CD4-positive, alpha-beta T cell treated with Interferon gamma for 1 hour (primary cell): Measurements from ENCODE around the gene S100A2.
"Not testable (repeated sequence)": the region's sequence is repeated elsewhere in the genome, so short reads cannot be mapped to it uniquely, and the experiment has no call there.

ENCODE experiments used
- DNase-seq: peaks from one replicate; pipeline ENCODE4 v3.0.0-alpha.2; 2020

Gene S100A2

DNA sequence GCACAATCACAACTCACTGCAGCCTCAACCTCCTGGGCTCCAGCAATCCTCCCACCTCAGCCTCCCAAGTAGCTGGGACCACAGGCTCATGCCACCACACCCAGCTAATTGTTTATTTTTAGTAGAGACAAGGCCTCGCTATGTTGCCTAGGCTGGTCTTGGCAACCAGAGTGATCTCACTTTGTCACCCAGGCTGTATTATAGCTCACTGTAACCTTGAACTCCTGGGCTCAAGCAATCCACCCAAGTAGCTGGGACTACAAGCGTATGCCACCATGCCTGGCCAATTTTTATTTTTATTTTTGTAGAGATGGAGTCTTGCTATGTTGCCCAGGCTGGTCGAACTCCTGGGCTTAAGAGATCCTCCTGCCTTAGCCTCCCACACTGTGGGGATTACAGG is 3.6 kb downstream of the S100A2 start:
- not testable (repeated sequence) for DNase-seq

DNA sequence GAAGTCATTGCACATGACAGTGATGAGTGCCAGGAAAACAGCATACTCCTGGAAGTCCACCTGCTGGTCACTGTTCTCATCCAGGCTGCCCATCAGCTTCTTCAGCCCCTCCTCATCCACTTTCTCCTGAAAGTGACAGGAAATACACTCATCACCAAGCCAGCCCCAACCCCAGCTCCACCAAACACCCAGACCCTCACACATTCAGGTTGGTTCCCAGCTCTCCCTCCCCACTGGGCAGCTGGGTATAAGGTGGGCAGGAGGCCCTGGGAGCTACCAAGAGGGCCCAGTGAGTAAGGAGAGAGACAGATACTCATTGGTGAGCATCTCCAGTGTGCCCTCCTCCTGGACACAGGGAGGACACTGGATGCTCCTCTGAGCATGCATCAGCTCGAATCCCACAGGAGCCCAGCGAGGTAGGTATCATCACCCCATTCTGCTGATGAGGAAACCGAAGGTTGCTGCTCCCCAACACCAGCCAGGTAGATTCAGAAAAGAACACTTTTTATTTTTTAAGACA is 4.1 kb downstream of the S100A2 start:
- no peak for DNase-seq

- DNase-seq: no peak
These were observed 4.7 kb downstream of the S100A2 start for GRCh38 chr1:153560771-153561465.

DNA sequence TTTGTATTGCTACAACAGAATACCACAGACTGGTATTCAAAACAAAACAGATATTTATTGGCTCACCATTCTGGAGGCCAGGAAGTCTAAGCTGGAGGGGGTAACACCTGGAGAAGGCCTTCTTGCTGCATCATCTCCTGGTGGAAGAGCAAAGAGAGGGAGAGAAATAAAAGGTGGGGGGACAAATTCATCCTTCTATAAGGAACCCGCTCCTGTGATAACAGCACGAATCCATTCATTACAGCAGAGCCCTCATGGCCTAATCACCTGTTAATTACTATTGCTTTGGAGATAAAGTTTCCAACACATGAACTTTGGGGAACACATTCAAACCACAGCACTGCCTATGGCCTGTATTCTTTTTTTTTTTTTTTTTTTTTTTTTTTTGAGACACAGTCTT is 5.4 kb downstream of the S100A2 start:
- no peak for DNase-seq

- DNase-seq: no peak
These were observed 7.8 kb downstream of the S100A2 start for GRCh38 chr1:153557877-153558276.

- no peak for DNase-seq
These were observed 9.3 kb downstream of the S100A2 start for GRCh38 chr1:153556348-153556747.

DNA sequence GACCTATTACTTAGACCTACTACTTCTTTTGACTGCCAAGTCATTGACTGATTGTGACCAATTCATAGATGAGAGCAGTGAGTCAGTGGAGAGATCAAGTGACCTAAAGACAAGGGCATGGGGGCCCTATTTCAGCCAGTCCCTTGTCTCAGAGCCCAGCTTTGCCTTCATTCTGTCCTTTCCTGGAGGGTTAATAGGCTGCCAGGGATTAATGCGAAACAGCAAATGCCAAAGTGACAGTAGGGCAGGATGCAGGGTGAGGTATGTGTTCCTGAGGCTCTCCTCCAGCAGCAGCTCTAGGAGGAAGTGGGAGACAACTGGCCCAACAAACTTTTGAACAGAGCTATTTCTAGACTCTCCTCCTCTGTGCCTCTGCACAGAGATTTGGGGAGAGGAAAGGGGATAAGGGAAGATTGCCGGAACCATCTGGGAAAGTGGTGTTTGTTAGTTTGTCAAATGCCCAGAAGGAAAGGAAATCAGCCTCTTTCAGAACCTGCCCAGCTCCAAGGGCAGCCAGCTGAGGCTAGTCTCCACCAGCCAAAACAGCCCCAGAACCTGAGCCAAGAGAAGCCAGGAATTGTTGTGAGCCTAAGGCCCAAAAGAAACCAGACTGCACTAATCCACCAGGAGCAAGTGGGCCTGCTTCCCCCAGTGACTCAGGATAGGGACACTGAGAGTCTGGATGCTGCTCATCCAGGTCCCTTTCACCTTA is 11.7 kb downstream of the S100A2 start:
- no peak for DNase-seq

GRCh38 chr1:153553096-153553495 is 12.5 kb downstream of the S100A2 start:
- no peak for DNase-seq

DNA sequence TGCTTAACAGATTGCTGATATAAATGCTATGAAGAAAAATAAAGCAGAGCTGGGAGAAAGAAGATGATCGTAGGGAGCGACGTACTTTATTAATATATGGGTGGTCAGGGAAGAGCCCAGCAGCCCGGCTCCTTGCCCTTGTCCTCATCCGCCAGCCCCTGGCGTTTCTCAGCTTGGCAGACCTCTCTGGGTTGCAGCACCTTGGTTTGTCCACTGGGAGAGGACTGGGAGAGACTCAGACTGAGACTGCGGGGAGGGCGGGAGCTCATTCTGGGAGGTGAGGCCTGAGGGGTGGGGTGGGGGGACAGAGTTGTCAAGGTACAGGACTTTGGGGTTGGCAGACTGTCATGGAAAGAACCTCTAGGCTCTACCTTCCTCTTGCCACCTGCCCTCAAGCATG is 13.3 kb downstream of the S100A2 start:
- no peak for DNase-seq

DNA sequence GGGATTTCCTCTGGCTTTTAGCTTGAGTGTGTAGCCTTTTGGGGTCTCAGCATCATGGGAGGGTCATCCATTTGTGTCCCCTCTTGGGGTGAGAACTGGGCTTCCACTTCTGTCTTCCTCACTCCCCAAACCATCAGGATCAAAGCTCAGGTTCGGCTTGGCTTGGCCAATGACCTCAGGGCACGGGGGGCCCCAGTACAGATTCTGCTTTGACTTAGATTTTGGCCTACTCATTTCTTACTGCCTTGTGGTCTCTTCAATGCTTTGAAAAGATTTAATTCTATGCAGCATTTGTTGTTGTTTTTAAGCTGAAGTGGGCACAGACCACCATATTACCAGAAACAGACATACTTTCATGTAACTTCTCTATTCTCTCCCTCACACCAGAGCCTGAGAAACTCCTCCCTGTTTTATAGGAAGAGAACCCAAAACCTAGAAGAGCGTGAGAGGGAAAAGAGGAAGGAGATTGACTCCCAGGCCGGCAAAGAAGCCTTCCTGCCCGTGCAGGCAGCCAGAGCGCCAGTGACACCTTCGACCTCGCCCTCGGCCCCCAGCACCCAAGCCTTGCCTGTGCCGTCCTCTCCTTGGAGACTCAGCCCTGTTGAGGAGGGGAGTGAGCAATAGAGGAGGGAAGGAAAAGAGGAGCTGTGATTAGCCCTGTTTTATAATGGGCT is 14.7 kb downstream of the S100A2 start:
- peak; percentile 34 for DNase-seq

DNA sequence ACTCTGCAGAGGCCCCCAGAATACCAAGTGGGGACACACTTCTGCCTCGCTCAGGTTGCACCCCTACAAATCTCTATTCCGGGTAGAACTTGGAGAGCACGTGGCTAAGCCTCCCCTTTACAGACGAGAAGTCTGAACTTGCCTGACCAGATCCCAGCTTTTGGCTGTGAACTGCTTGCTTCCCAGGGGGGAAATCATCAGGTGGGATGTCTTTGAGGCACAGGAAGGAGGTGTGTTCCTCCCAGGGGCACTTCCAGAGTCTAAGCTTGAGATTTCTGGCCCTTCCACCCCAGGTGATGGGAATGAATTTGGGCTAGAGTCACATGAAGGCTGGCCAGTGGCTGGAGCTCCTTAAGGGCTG is 15.3 kb downstream of the S100A2 start:
- no peak for DNase-seq

GRCh38 chr1:153549741-153550397 is 15.8 kb downstream of the S100A2 start:
- no peak for DNase-seq

DNA sequence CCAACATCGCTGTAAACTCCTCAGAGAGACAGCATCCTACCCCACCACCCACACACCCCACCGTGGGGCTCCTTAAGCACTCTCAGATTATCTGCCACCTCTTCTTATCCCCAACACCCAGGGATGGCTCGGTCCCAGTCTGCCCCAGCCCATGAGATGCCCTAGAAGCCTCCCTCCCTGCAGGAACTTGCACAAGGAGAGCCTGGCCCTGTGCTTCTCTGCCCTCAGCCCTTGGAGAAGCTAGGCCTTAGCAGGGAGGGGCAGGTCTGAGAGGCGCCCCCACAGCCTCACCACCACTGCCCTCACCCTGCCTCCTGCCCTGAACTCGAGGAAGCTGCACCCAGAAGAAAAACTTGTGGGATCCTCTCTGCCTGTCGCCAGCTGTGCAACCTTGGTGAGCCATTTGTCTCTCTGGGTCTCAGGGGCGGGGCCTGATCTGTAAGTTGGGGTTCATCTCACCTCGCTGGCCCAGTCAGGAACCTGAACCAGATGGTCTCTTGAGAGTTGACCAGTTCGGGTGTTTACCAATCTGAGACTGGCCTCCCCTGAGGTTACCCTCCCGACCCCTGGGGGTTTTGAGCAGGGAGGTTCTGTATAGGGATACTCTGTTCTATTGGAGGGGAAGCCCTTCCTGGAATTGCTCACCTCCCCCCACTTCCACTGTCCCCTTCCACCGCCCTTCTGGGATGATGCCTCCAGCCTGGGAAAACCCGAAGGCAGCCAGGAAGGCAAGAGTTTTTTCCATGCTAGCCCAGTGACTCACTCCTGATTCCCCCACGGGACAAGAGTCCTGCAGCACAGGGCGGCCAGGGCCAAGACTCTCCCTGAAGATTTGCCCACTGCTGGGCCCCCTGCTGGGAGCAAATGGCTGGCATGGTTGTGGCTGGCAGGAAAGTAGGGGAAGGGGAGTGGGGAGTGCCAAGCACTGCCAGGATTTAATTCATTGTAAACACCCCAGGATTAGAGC is 16.6 kb downstream of the S100A2 start, which contains the start of gene S100A3:
TSS of gene S100A3 (minus strand) at position 537 of the 967 bp plus-strand sequence. CDS start 773 bp downstream, outside the sequence.
- DNase-seq: no peak

DNA sequence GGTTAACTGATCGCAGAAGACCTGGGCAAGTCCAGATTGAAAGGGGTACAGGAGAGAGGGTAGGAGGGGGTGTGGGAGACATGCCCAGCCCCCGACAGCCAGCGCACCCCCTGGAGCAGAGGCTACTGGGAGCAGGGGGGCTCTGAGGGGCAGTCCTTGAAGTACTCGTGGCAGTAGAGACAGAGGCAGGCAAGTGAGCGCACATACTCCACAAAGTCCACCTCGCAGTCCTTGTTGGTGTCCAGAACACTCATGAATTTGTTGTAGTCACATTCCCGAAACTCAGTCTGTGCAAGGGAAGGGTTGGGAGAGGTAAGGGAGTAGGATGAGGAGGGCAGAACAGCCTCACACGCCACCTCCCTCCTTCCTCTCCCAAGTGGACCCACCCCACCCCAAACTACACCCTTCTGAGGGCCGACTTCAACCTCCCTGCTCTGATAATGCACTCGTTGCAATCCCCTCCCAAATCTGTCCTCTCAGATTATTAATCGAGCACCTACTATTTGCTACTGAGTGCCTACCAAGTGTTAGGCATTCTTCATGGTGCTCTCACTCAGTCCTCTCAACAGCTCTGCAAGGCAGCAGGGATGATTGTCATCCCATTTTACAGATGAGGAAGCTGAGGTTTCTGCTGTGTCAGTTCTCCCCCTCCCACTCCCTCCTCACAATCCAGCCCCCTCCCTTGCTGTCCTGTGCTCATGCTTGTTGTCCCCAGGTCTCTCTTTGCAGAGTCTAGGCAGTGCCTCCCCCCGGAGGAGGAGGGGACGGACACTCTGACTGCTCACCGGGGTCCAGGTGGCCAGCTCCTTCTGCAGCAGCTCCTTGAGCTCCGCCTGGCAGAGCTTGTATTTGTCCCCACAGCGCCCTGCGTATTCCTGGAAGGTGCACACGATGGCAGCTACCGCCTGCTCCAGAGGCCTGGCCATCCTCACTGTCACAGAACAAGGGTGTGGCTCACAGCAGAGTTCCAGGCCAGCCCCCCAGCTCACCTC is 17.8 kb downstream of the S100A2 start:
- DNase-seq: no peak

- no peak for DNase-seq
These were observed 18.7 kb downstream of the S100A2 start for GRCh38 chr1:153546796-153547559.

- no peak for DNase-seq
These were observed 19.3 kb downstream of the S100A2 start for GRCh38 chr1:153546371-153546770.

DNA sequence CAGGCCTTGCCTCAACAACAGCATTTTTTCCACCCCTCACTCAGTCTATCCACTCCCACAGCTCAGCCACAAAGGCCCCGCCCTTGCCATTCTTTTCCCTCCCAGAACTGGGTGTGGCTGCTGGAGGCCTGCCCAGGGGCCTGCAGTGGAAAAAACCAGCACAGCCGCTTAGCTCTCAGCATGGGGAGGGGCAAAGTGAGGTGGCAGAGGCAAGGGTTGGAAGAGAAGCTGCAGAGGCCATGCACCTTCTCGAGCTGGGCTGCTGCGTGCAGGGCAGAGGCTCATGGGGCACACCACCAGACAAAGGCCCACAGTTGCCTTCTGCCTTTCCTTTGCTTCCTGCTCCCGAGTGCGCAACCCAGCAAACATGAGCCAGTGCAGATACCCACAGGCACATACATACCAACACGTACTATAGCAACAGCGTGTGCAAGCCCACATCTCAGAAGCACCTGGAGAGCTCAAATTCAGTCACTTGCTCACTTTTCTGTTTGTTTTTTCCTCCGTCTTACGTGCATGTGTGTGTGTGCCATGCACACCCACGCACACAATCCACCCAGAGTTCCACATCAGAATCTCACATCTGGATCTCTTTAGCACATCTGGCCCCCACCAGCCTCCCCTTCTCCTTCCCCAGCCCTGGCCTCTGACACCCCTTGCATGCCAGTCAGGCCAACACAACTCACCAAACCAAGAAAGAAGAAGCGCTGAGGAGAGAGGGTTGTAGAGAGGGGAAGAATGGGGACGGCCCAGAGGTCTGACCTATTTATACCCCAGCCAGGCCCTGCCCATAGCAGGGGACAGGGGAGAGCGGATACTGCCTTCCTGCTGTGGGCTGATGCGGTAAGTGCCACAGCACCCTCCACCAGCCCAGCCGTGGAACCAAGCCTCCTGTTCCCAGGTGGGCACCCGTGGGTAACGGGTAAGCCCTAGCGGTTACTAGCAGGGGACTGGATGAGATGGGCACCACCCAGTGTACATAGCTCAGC is 20.3 kb downstream of the S100A2 start, which contains the start of gene S100A4:
TSS of gene S100A4 (minus strand) at position 740 of the 989 bp plus-strand sequence. CDS start 1,012 bp downstream, outside the sequence.
- DNase-seq: peak; percentile 80

GRCh38 chr1:153544453-153545066 is 21.1 kb downstream of the S100A2 start:
- no peak for DNase-seq
